HTR-8/SVneo (cell line): ENCODE data around the gene RPL28.
A peak's percentile ranks its signal among the peaks of the same experiment; 100 is the strongest.

ENCODE experiments used
- DNase-seq: peaks from one replicate; pipeline ENCODE4 v3.0.0; 2011; ENCODE audit warnings: low spot score, mixed read lengths; ENCODE audit not compliant: insufficient read length
- FAIRE-seq: peaks from 2 replicates; lab custom pipeline; 2011; peaks lifted over from hg19 to GRCh38; lab: Jason Lieb, UNC

RPL28 gene

DNA sequence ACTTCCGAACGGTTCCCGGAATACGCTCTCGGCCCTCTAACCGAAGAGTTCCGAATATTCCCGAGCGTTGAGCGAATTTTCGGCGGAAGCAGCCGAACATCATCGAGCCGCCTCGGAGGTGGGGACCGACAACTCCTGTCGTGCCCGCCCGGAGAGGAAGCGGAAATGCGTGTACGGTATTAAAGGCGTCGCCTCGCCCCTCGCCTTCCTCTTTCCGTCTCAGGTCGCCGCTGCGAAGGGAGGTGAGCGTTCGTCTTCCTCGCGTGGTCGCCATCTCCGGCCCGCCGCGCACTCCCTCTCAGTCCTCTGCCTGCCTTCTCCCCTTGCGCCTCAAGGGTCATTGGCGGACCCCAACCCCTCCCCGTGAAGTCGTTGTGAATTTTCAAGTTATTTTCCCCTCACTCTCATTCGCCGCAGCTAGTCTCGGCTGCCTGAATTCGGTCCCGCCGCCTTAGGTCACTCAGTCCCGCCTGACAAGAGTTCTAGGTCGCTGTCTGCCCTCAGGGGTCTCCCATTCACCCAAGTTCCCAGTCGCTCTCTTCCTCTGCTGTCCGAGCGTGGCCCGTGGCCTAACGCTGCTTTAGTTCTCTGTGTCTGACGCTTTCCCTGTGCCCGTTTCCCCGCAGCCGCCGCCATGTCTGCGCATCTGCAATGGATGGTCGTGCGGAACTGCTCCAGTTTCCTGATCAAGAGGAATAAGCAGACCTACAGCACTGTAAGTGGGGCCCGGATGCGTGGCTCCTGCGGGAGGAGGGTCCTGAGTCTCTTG is at the start of gene RPL28:
TSS of gene RPL28 (plus strand) at position 209 of the 769 bp plus-strand sequence. CDS start at position 635, 426 bp downstream.
- FAIRE-seq (peak; percentile 75), DNase-seq (peak; percentile 92)

DNA sequence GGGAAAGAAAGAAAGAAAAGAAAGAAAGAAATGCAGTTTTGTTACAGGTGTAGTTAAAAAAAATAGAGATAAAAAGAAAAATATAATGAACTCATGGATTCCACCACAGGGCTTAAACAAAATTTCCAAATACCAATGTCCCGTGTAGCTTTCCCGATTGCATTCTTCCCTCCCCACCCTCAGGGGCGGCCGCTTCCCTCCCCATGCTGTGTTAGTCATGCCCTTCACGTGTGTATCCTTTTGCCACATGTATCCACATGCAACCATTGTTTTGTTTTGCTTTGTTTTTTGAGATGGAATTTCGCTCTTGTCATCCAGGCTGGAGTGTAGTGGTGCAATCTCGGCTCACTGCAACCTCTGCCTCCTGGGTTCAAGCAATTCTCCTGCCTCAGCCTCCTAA is 49.6 kb upstream of the RPL28 start:
- FAIRE-seq (no peak), DNase-seq (no peak)

- FAIRE-seq = peak; percentile 99
- peak; percentile 99 for DNase-seq
Measured at GRCh38 chr19:55339105-55339888, 46.4 kb upstream of the RPL28 start, which contains the start of gene KMT5C. Gene KMT5C (plus strand): TSS chr19:55339876. CDS start chr19:55341937, 2,061 bp downstream.

GRCh38 chr19:55339889-55340783 is 45.6 kb upstream of the RPL28 start:
- DNase-seq = no peak
- no peak for FAIRE-seq

GRCh38 chr19:55340784-55341147 is 45.0 kb upstream of the RPL28 start:
- FAIRE-seq (no peak), DNase-seq (no peak)

DNA sequence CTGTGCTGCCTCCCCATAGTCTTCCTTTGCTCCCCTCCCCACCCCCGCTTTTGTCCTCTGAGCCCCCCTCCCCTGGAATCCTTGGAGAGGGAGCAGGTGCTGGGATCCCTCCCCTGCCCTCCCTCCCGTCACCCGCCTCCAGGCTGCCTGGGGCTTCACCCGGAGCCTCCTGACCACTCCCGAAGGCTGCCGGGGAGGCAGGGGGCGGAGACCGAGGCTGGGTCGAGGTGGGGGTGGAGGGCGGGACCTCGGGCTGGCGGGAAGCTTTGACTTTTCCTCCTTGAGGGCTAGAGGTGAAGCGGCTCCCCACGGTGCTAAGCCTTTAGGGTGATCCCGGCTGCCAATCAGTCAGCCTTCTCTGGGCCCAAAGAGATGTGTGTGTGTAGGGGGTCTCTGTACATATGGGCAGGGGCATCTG is 44.6 kb upstream of the RPL28 start:
- FAIRE-seq (no peak), DNase-seq (peak; percentile 58)

GRCh38 chr19:55341595-55342531 is 43.9 kb upstream of the RPL28 start:
- peak; percentile 46 for FAIRE-seq
- DNase-seq = no peak

GRCh38 chr19:55344444-55344843 is 41.3 kb upstream of the RPL28 start:
- no peak for DNase-seq
- no peak for FAIRE-seq

- FAIRE-seq (no peak), DNase-seq (no peak)
Measured at GRCh38 chr19:55345101-55345817, 40.5 kb upstream of the RPL28 start.

DNA sequence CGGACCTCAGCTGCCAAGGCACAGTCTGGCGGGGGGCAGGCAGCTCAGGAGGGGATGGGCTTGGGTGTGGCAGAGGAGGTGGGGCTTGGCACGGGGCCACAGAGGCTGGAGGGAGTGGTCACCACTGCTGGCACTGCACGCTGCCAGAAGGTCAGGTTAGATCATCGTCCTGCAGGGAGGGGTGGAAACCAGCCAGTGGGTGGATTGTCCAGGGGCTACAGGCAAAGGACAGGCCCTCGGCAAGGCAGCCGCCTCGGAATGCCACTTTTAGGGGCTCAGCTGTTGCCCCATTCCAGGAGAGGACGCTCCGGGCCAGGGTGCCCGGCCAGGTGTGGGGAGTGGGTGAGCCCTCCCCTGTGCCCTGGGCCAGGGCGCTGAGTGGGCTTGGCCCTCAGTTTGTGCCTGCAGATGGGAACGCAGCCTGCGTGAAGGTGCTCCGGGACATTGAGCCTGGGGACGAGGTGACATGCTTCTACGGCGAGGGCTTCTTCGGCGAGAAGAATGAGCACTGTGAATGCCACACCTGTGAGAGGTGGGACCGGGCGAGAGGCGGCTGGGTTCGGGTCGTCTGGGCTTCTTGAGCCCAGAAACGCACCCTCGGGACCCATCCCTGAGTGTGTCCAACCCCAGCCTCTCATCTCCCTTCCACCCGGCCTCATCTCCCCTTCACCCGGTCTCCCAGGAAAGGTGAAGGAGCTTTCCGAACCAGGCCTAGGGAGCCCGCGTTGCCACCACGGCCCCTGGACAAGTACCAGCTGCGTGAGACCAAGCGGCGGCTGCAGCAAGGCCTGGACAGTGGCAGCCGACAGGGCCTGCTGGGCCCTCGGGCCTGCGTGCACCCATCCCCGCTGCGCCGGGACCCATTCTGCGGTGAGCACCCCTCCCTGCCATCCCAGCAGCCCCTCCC is 39.7 kb upstream of the RPL28 start:
- DNase-seq (no peak), FAIRE-seq (no peak)

DNA sequence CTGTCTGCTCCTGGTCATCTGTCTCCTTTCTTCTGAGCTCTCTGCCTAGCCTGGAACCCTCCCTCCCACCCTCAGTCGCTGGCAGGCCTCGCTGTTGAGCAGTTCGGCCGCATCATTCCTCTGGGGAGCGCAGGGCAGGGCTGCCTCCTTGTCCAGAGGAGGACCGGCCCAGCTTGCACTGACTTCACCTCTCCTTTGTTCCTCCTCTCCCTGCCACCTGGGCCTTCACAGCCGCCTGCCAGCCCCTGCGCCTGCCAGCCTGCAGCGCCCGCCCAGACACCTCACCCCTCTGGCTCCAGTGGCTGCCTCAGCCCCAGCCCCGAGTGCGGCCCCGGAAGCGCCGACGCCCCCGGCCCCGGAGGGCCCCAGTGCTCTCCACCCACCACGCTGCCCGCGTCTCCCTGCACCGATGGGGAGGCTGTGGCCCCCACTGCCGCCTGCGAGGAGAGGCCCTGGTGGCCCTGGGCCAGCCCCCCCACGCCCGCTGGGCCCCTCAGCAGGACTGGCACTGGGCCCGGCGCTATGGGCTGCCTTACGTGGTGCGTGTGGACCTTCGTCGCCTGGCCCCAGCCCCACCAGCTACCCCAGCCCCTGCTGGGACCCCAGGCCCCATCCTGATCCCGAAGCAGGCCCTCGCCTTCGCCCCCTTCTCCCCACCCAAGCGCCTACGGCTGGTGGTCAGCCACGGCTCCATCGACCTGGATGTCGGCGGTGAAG is 38.8 kb upstream of the RPL28 start:
- FAIRE-seq (no peak), DNase-seq (no peak)

- FAIRE-seq (no peak), DNase-seq (no peak)
Measured at GRCh38 chr19:55347442-55348009, 38.2 kb upstream of the RPL28 start.

GRCh38 chr19:55348317-55349034 is 37.3 kb upstream of the RPL28 start:
- FAIRE-seq = no peak
- no peak for DNase-seq

DNA sequence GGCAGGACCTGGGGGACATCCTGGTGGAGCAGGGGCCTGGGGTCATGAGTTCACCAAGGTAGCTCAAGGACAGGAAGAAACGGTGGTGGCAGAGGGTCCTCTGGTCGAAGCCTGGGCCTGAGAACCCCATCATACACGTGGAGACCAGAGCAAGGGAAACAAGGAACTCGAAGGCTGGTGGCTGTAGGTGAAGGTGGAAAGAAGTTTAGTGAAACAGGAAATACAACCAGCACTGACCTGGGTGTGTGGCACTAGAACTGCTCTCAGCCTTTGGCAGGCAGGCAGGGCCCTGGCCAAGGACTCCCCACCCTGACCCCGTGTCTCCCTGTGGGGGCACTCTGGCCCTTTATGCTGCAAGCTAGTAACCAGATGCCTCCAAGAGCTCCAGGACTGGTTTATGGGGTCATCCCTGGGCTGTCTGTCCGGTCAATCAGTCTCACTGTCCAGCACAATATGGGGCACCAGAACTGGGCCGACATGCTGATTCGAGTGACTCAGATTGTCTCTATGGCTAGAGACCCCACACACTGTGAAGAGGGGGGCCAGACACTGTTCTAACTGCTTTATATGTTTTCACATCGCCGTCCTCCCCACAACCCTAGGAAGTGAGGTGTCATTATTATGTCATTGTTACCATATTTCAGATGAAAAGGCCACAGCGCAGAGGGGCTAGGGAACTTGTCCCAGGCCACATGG is 35.0 kb upstream of the RPL28 start:
- DNase-seq = no peak
- no peak for FAIRE-seq

- DNase-seq = no peak
- no peak for FAIRE-seq
Measured at GRCh38 chr19:55352040-55352439, 33.7 kb upstream of the RPL28 start.
